Bronchial epithelial cell (primary cell): ENCODE data around the gene NRIP3. TPM values are rescaled to one million over a fixed set of nuclear protein-coding genes. Genes with fewer than 3 reads are reported as not detected.

Experiments
- DNase-seq: peaks from one replicate; pipeline ENCODE4 v3.0.0-alpha.2; 2010; ENCODE audit warnings: low read depth
- FAIRE-seq: peaks from 2 replicates; lab custom pipeline; 2011; peaks lifted over from hg19 to GRCh38; lab: Jason Lieb, UNC
- H3K27me3 ChIP-seq: 2 replicates; pipeline ENCODE4 v1.5.1; 2011; ENCODE audit warnings: low read length; ENCODE audit not compliant: control insufficient read depth, insufficient read depth
- H3K36me3 ChIP-seq: 2 replicates; pipeline ENCODE4 v1.5.1; 2011; ENCODE audit warnings: low read length; ENCODE audit not compliant: control insufficient read depth, insufficient read depth
- H3K4me3 ChIP-seq: 2 replicates; pipeline ENCODE4 v1.5.1; 2011; ENCODE audit warnings: mild to moderate bottlenecking, low read depth, low read length, control low read depth
- total RNA-seq: library from RNA; depleted of rRNA; stranded (reverse); fragments of >200 nt; gene quantifications from 2 replicates; pipeline ENCODE4 v1.2.1, GENCODE V29; 2014
- TF ChIP-seq, protein P1 (sequence below): IDR thresholded peaks from 2 replicates; pipeline ENCODE4 v1.5.1; 2011; ENCODE audit warnings: mild to moderate bottlenecking, moderate library complexity, low read length, control low read depth, inconsistent platforms; ENCODE audit not compliant: insufficient read depth, severe bottlenecking

Gene NRIP3
- total RNA-seq, 1 donor from 2014 or later: 1.6 TPM

DNA sequence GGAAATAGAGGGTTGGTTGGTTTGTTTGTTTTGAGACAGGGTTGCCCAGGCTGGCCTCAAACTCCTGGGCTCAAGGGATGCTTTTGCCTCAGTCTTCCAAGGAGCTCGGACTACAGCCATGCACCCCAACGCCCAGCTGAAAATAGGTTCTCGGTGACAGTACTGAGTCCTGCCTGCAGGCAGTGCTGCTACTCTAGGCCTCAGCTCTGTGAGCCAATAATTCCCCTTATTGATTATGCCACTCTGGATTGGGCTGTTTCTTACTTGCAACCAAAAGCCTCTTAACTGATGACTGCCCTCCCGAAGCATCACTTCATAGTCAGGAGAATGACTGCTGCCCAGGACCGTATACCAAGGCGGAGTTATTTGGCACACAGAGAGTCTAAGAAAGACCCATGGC, 69.9 kb downstream of the NRIP3 start:
- Histone ChIP-seq H3K4me3 (no peak overlapping the region), H3K27me3 (no peaks in the 10 kb centered on the region), H3K36me3 (no peaks in the 10 kb centered on the region)
- peak; percentile 32 for FAIRE-seq
- TF ChIP-seq, protein P1, sequence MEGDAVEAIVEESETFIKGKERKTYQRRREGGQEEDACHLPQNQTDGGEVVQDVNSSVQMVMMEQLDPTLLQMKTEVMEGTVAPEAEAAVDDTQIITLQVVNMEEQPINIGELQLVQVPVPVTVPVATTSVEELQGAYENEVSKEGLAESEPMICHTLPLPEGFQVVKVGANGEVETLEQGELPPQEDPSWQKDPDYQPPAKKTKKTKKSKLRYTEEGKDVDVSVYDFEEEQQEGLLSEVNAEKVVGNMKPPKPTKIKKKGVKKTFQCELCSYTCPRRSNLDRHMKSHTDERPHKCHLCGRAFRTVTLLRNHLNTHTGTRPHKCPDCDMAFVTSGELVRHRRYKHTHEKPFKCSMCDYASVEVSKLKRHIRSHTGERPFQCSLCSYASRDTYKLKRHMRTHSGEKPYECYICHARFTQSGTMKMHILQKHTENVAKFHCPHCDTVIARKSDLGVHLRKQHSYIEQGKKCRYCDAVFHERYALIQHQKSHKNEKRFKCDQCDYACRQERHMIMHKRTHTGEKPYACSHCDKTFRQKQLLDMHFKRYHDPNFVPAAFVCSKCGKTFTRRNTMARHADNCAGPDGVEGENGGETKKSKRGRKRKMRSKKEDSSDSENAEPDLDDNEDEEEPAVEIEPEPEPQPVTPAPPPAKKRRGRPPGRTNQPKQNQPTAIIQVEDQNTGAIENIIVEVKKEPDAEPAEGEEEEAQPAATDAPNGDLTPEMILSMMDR: no peak
- DNase-seq: no peak

DNA sequence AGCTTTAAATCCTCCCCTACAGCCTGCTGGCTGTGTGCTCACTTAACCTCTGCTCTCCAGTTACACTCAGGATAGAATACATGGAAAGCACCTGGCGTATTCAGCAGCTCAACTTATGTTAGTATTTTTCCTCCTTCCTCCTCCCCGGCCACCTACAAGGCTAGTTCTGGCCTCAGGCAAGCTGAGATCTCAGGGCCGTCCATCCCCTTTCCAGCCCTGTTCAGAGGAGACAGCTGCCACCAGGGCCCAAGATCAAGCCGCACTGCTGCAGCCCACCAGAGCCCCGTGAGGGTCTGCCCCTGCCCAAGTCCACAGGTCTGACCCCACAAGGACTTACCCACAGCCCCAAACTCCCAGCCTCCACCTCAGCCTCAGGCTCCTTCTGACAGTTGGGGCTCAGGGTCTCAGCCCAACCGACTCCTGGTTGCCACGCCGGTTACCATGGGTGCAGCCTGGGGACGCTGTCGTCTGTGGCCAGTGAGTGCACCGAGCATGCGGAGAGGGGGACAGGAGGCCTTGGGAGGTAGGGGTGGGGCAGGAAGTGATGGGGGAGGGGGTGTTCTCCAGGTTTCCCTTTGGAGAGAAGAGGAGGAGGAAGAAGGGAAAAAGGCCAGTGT, 71.1 kb downstream of the NRIP3 start, which contains the start of gene C11orf16:
TSS of gene C11orf16 (minus strand) at position 384 of the 617 bp plus-strand sequence. CDS start 639 bp downstream, outside the sequence.
- DNase-seq (no peak), FAIRE-seq (peak; percentile 43)
- H3K36me3 ChIP-seq: no peaks in the 10 kb centered on the region
- TF ChIP-seq, protein P1: no peak
- H3K27me3 ChIP-seq: no peaks in the 10 kb centered on the region
- no peak within 1 kb of the TSS for H3K4me3 ChIP-seq

Other genes starting within 250 kb of the NRIP3 start
- gene AKIP1, start 92.8 kb downstream of the NRIP3 start, total RNA-seq: 35.8 and 36.3 TPM in 2 replicates
- gene C11orf16, start 71.1 kb downstream of the NRIP3 start, total RNA-seq: not detected in 2 replicates
- not detected in 2 replicates for gene ASCL3, start 61.0 kb downstream of the NRIP3 start, total RNA-seq
- 53.8 and 56.3 TPM in 2 replicates for gene TMEM9B, start 39.6 kb downstream of the NRIP3 start, total RNA-seq
- gene SCUBE2, start 87.6 kb upstream of the NRIP3 start, total RNA-seq: not detected in 2 replicates